SK-N-DZ (cell line): ENCODE results near the gene HCST.
"Not testable (repeated sequence)": the region's sequence is repeated elsewhere in the genome, so short reads cannot be mapped to it uniquely, and the experiment has no call there.

ENCODE experiments used
- DNase-seq: peaks from one replicate; pipeline ENCODE4 v3.0.0-alpha.2; 2015; ENCODE audit warnings: low spot score

Gene HCST

DNA sequence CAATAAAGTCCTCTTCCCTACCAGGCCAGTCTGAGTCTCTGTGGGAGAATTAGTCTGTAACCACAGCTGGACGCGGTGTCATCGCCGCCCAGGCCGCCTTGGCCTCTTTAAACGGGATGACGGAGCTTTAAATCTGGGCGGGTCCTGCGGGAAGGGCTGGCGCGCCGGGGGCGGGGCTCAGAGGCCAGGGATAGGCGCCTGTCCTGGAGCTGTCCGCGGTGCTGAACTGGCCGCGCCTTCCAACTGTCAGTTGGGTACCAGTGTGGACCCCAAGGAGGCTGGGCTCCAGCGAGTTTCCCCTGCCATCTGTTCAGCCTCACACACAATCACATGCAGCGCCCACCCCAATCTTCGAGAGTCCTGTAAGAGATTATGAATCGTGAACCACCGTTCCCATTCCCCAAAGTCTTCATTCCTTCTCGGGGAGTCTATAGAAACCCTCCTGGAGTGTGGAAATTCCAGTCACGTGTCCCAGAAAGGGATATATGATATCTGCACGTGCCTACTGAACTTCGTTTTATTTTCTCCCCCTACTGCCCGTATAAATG, 22.5 kb upstream of the HCST start:
- DNase-seq: peak; percentile 67

DNA sequence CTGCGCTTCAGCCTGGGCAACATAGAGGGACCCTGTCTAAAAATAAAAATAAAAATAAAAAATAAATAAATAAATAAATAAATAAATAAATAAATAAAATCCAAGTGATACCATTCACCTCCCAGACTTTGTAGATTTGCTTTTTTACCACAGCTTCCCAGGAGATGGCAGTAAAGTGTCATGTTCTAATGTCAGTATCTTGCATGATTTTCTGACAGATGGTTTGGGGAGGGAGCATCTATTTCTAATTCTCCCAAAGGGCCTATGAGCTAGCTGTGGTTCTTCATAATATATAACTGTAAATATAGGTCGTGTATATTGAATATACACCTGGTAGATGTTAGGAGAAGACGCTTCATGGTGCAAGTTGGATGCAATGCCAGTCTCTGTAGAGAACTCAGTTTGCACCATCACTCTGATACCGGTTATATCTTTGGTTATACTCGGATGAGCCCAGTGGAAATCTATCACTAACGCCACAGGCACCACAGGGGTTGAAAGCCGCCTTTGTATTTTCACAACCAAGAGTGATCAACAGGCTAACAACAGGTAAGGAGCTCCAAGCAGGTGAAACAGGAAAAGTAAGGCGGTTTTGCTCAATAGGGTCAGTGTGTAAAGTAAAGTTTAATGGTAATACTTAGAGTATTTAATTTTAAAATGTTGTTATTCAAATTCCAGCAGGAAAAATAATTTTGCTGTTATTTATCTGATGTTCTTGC, 20.1 kb upstream of the HCST start:
- peak; percentile 73 for DNase-seq

DNA sequence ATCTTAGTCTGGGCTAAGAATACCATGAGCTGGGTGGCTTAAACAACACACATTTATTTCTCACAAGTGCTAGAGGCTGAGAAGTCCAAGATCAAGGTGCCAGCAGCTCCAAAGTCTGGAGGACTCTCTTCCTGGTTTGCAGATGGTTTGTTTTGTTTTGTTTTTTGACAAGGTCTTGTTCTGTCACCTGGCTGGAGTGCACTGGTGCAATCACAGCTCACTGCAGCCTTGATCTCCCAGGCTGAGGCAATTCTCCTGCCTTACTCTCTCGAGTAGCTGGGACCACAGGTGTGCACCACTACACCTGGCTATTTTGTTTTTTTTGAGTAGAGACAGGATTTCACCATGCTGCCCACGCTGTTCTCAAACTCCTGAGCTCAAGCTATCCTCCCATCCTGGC, 18.4 kb upstream of the HCST start:
- DNase-seq: no peak

DNA sequence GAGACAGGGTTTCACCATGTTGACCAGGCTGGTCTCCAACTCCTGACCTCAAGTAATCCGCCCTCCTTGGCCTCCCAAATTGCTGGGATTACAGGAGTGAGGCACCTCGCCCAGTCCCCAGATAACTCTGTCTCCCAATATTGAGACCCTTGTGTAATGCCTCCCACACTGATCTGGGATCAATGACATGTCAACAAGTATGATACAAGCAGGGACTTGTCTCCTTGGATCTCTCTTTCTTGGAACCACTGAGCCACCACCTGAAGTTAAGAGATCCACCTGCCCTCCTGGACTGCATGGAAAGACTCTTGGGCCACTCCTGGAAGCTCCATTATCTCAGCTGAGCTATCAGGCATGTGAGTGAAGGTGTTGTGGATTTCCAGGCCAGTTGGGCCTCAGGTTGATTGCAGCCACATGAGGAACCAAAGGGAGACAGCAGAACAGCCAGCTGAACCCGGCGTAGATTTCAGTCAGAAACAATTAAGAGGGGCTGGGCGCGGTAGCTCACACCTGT, 17.0 kb upstream of the HCST start:
- no peak for DNase-seq

DNA sequence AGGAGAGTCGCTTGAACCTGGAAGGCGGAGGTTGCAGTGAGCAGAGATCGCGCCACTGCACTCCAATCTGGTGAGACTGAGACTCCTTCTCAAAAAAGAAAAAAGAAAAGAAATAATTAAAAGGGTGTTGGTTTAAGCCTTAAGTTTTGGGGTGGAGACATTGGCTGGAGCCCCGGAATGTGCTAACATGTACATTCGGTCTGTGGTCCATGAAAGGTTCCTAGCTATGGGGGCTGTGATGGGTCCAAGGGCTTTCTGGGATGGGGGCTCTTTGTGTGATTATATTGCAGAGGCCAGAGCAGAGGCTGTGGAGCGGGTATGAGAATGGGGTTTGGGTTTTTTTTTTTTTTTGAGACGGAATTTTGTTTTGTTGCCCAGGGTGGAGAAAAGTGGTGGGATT, 16.4 kb upstream of the HCST start:
- DNase-seq: no peak

DNA sequence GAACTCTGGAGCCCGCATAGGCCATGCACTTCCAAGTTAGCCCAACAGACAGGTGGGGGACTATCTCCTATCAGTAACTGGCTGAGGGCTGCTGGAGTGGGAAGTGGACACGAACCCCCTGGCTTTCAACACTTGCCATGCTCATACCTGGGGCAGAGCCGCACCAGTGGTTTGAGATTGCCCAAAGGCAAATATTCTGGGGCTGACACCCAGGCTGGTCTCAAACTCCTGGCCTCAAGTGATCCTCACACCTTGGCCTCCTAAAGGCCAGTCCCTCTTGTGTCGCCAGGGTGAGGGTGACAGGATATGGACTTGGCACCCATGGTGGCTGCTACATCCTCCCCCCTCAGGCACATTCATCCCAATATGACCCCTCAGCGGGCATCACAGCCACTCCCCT, 15.1 kb upstream of the HCST start:
- no peak for DNase-seq

DNA sequence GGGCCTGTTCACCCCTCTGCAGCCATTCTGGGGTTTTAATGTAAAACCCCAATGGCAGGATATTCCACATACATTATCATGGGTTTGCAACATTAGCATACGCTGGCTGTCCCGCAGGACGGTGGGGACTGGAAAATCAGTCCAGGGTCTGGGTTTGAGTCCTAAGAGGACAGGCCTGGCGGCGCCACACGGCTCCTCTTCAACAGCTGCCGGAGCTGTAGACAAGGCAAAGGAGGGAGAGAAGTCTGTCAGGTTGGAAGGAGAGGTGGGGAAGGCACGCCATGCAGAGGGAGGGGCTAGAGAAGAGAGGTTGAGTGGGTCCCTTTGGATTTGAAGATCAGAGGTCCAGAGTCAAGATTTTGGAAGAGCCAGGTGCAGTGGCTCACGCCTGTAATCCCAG, 13.9 kb upstream of the HCST start:
- no peak for DNase-seq

DNA sequence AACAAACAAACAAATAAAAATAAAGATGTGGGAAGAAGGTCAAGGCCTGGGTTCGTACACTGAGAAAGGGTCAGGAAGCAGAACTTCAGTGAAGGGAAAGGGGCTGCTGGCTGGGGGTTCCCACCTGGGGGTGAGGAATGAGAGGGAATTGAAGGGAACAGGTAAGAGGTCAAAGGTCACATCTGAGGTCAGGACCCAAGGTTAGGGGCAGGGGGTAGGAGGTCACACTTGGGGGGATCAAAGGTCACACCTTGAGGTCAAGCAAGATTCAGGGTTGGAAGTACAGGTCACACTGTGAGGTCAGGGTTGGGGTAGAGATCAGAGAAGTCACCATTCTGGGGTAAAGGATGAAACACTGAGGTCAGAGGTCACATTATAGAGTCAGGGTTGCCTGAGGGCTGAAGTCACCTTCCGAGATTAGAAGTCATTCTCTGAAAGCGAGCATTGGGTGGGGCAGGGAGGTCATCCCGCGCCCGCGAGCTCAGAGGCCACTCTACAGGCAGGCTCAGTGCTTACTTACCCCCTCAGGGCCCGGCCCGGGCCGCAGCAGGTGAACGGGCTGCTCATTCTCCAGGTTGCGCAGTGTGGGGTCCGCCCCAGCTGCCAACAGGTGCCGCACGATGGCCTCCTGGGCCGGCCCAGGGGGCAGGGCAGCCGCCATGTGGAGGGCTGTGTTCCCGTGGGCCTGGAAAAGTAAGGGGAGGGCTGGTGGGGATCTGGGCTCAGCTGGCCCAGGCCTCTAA, 12.8 kb upstream of the HCST start:
- no peak for DNase-seq

DNA sequence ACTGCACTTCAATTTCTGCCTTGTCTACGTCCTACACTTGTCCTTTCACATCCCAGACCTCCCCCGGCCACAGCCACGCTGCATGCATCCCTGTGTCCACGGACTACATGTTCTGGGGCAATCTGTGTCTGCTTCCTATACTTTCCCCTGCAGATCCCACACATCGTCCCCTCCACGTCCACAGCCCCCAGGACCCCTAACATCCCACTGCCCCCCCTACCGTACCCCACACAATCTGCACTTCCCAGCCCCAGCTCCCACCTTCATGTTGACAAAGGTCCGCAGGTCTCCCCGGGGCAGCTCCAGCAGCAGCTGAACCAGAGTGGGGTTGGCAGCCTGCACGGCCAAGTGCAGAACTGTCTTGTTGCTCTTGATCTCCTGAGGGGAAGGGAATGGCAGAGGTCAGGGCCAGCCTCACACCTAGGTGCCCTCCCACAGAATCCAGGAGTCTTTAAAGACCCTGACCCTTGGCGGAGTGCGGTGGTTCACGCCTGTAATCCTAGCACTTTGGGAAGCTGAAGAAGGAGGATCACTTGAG, 12.1 kb upstream of the HCST start:
- DNase-seq: no peak

DNA sequence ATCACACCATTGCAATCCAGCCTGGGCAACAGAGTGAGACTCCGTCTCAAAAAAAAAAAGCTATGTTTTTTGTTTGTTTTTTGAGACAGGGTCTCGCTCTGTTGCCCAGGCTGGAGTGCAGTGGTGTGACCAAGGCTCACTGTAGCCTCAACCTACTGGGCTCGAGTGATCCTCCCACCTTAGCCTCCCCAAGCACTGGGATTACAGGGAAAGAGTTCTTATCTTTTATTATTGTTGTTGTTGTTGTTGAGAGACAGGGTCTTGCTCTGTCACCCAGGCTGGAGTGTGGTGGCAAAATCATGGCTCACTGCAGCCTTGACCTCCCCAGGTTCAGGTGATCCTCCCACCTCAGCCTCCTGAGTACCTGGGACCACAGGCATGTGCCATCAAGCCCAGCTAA, 10.5 kb upstream of the HCST start:
- DNase-seq: not testable (repeated sequence)

DNA sequence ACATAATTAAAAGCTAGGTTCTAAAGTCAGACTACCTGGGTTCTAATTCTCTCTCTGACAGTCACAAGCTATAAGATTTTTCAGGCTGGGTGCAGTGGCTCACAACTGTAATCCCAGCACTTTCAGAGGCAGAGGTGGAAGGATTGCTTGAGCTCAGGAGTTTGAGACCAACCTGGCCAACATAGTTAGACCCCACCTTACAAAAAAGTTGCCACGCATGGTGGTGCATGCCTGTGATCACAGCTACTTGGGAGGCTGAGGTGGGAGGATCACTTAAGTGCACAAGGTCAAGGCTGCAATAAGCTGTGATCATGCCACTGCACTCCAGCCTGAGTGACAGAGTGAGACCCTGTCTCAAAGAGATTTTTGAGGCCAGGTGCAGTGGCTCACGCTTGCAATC, 8.0 kb upstream of the HCST start:
- no peak for DNase-seq

DNA sequence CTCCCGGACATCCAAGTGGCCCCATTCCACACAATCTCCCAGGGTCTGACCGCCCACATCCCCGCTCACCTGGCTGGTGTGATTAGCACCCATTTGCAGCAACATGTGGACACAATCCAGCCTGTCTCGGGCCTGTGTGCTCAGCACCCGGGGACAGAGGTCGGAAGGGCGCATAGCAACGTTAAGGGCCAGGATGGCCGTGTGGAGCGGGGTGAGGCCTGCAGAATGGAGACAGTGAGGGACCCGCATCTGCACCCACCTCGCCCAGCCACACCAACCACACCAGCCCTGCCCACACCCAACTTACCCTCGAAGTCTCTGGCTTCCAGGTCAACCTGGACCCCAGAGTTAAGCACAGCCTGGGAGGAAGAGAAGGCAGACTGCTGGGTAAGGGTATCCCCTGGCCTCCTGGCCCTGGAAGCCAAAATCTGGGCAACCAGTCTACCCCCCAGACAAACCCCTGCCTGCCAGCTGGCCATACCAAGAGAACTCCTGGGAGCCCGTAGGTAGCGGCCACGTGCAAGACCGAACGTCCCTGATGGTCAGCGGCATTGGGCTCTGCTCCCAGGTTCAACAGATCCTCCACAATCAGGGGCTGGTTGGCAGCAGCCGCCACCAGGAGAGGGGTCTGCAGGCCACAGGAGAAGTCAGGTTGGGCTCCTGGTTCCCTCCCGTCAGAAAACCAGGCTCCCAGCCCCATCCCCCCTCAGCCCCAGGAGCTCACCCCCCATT, 6.3 kb upstream of the HCST start:
- DNase-seq: no peak

DNA sequence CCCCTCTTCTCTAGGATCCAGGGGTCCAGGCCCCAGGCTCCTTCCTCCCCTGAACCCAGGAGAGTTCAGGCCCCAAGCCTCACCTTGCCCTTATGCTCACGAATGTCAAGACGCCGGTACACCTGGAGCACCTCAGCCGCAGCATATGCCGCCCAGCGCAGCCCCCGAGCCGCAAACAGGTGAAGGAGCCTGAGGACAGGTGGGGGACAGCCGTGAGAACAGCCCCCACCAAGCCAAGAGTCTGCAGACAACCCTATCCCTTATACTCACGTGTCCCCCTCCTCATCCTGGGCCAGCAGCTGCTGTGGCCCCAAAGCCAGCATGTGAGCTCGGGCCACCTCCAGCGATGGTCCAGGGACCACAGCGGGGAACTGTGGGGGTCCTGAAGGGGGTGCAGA, 5.7 kb upstream of the HCST start:
- DNase-seq: no peak

DNA sequence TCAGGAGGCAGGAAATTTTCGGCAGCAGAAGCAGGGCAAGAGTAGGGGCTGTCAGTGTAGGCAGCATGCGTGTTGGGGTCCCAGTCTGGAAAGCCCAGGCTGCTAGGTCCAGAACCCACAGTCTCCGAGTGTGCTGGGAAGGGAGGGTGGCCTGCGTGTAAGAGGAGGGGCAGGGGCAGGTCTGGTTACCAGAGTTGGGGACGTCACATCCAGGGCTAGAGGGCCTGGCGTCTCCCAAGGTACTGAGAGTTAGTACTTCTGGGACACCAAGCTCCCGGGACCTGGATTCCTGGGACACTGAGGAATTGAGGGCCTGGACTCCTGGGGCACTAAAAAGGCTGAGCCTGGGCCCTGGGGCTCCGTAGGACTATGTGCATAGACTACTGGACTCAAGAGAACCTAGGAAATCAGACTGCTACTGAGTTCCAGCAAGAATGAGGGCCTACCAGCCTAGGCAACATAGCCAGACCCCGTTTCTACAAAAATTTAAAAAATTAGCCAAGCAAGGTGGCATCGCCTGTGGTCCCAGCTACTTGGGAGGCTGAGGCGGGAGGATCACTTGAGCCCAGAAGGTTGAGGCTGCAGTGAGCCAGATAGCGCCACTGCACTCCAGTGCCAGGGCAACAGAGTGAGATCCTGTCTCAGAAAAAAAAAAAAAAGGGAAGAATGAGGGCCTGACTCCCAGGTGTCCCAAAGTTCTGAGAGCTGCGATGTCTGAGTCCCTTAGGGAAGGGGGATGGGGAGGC, 4.5 kb upstream of the HCST start:
- DNase-seq: no peak

DNA sequence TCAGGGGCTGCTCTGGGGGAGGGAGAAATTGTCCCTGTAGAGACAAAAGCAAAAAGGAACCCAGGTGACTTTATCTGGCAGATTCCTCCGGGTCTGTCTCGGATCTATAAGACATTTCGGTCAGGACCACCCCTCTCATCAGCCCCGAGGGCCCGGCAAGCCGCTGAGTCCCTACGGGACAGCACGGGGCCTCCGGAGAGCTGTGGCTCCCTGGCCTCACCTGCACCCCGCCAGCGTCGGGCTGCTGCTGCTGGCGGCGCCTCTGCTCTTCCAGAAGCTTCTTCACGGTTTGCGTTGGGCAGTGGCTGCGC, 3.9 kb upstream of the HCST start:
- DNase-seq: no peak

DNA sequence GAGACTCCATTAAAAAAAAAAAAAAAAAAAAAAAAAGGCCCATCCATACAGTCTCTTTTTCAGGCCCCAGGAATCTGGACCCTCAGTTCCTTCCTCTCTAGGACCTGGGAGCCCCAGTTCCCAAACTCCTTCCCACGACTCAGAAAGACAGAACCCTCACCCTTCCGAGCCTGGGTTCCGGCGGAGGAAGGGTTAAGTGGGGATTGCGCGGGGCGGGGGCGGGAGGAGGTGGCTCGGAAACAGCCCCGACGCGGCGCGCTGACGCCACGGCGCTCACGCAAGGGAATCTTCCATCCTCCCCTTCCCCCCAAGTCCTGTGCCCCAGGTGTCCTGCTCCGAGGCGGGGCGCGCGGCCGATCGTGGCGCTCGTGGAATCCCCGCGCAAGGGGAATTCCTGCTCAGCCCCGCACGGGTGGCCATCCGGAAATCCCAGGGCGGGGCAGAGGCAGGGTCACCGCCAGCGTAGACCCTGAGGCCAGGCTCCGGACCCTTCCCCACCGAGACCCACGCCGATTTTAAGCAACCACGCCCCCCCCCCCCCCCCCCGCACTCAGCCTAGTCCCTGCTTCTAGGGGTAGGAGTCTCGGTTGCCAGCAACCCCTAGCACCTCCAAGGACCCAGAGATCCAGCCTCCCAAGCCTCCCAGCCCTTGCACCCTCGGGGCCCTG, 2.6 kb upstream of the HCST start:
- DNase-seq: peak; percentile 65

DNA sequence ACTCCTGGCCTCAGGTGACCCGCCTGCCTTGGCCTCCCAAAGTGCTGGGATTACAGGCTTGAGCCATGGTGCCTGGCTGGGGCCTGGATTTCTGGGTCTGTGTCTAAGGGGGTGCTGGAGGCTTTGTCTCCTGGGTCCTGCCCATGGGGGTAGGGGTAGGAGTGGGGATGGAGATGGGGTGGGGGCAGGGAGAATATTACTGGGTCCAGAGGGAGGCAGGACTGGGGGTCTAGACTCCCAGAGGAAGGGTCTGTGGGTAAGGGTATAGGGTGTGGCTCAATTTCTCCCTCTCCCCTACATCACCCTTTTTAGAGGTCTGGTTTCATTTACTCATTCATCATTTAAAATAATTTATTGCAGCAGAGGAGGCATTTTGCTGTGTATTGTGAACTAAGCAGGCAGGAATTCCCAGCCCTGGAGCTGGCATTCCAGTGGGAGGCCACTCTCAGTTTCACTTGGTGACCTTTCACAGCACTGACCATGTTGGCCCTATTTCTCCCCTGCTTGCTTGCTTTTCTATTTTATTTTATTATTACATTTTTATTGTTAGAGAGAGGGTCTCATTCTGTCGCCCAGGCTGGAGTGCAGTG, 1.2 kb upstream of the HCST start:
- DNase-seq: no peak

DNA sequence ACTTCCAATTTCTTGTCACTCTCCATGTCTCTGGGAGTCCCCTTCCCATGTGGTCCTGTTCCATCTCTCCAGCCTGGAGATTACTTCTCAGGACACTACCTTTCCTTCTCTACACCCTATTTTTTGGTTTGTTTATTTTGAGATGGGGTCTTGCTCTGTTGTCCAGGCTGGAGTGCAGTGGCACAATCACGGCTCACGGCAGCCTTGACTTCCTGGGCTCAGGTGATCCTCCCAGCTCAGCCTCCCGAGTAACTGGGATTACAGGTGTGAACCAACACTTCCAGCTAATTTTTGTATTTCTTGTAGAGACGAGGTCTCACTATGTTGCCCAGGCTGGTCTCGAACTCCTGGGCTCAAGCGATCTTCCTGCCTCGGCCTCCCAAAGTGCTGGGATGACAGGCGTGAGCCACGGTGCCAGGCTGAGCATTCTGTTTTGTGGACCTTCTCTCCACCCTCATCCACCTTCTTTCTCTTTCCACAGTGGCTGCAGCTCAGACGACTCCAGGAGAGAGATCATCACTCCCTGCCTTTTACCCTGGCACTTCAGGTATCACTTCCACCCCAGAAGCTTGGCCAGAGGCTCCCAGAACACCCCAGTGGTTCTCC, 644 bp downstream of the HCST start:
- DNase-seq: no peak

DNA sequence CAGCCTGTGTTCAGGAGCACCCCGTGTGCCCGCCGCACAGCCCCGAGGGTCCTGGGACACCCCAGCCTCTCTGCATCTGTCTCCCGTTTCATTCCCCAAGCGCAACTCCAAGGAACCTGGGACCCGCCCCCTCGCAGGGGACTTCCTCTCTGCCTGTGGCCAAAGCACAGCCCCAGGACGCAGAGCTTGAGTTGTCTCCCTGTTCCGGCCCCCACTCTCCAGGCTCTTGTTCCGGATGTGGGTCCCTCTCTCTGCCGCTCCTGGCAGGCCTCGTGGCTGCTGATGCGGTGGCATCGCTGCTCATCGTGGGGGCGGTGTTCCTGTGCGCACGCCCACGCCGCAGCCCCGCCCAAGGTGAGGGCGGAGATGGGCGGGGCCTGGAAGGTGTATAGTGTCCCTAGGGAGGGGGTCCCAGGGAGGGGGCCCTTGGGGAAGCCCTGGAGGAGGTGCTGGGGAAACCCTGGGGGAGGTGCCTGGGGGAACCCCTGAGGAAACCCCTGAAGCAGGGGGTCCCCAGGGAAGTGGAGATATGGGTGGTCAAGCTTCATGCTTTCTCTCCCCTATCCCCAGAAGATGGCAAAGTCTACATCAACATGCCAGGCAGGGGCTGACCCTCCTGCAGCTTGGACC, 1.3 kb downstream of the HCST start:
- peak; percentile 72 for DNase-seq
